DOHH2 (cell line): ENCODE data around the gene COL7A1.

Source experiments
- H3F3A ChIP-seq: fragments of 200-600 bp; sonication (generic), shearing (Covaris generic); 2 replicates; pipeline ENCODE4 v1.6.0; 2016; ENCODE audit warnings: antibody characterized with exemption, mild to moderate bottlenecking; ENCODE audit not compliant: control insufficient read depth, insufficient read depth
- H3K27ac ChIP-seq: fragments of 200-600 bp; sonication (generic); 2 replicates; pipeline ENCODE4 v1.5.1; 2014; ENCODE audit warnings: low read depth, mild to moderate bottlenecking, low read length, moderate library complexity
- H3K27me3 ChIP-seq: fragments of 200-600 bp; sonication (generic); 2 replicates; pipeline ENCODE4 v1.6.1; 2014; ENCODE audit warnings: mild to moderate bottlenecking, low read length, mixed read lengths; ENCODE audit not compliant: control insufficient read depth
- H3K36me3 ChIP-seq: fragments of 200-600 bp; sonication (generic); 2 replicates; pipeline ENCODE4 v1.6.1; 2014; ENCODE audit warnings: mild to moderate bottlenecking, low read length, moderate library complexity, mixed read lengths; ENCODE audit not compliant: control insufficient read depth
- H3K4me1 ChIP-seq: fragments of 200-600 bp; sonication (generic); 2 replicates; pipeline ENCODE4 v1.6.1; 2014; ENCODE audit warnings: mild to moderate bottlenecking, low read length, mixed read lengths; ENCODE audit not compliant: control insufficient read depth
- H3K4me2 ChIP-seq: fragments of 200-600 bp; sonication (generic); 2 replicates; pipeline ENCODE4 v1.6.0; 2014; ENCODE audit warnings: mild to moderate bottlenecking, low read length, moderate library complexity
- H3K4me3 ChIP-seq: fragments of 200-600 bp; sonication (generic); 2 replicates; pipeline ENCODE4 v1.5.1; 2014; ENCODE audit warnings: mild to moderate bottlenecking, low read length, mixed read lengths
- H3K79me2 ChIP-seq: fragments of 200-600 bp; sonication (generic); 2 replicates; pipeline ENCODE4 v1.6.1; 2014; ENCODE audit warnings: mild to moderate bottlenecking, low read length, mixed read lengths; ENCODE audit not compliant: control insufficient read depth
- H3K9me2 ChIP-seq: fragments of 200-600 bp; sonication (generic); replicated peaks from 2 replicates; pipeline ENCODE4 v1.6.1; 2014; ENCODE audit warnings: mild to moderate bottlenecking, low read length, mixed read lengths; ENCODE audit not compliant: control insufficient read depth
- H3K9me3 ChIP-seq: fragments of 200-600 bp; sonication (generic); 2 replicates; pipeline ENCODE4 v1.6.1; 2014; ENCODE audit warnings: antibody characterized with exemption, low read length, mixed read lengths; ENCODE audit not compliant: control insufficient read depth, insufficient read depth
- H4K20me1 ChIP-seq: fragments of 200-600 bp; sonication (generic); 2 replicates; pipeline ENCODE4 v1.6.0; 2014; ENCODE audit warnings: low read depth, mild to moderate bottlenecking, antibody characterized with exemption, low read length, moderate library complexity; ENCODE audit not compliant: control insufficient read depth, insufficient read depth
- EZH2phosphoT487 ChIP-seq: fragments of 200-600 bp; sonication (generic); IDR thresholded peaks from 2 replicates; pipeline ENCODE4 v1.6.1; 2017; ENCODE audit warnings: borderline replicate concordance, mild to moderate bottlenecking, antibody characterized with exemption, low read length, moderate library complexity, mixed read lengths
- TF ChIP-seq, protein P1 (sequence below): fragments of 200-600 bp; sonication (generic); IDR thresholded peaks from one replicate; pipeline ENCODE4 v1.5.1; 2014; ENCODE audit warnings: antibody characterized with exemption, mild to moderate bottlenecking, low read depth, low read length; ENCODE audit not compliant: poor library complexity, severe bottlenecking

The COL7A1 gene

DNA sequence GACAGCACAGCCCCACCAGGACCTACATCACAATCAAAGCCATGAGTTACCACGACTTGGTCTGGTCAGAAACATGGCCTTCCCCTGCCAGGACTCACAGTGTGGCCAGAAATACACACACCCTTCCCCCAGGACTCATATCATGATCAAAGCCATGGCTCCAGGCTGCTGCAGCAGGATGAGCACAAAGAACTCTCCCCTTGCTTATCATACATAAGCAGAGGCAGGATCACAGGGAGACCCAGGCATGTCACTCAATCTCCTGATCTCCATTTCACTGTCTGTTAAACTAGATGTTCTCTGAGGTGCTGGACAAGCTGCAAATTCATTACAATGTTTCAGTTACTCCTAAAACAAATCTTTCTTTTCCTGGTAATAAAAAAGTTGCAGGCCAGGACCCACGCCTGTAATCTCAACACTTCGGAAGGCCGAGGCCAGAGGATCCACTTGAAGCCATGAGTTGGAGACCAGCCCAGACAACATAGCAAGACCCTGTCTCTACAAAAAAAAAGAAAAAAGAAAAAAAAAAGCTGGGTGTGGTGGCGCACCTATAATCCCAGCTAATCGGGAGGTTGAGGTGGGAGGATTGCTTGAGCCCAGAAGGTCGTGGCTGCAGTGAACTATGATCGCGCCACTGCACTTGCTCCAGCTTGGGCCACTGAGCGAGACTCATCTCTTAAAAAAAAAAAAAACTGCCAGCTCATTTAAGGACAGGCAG is 39.7 kb downstream of the COL7A1 start:
- H3K79me2 ChIP-seq = peaks cover 36% of the 10 kb centered on the region
- peak overlapping the region; percentile 84 for H3K4me2 ChIP-seq
- H3K4me3 ChIP-seq = peak overlapping the region; percentile 76
- no peaks in the 10 kb centered on the region for H3K27me3 ChIP-seq
- no peaks in the 10 kb centered on the region for H3K9me3 ChIP-seq
- H3K27ac ChIP-seq = no peak overlapping the region
- H3K36me3 ChIP-seq = peaks cover 34% of the 10 kb centered on the region
- TF ChIP-seq EZH2phosphoT487 = no peak
- TF ChIP-seq, protein P1, sequence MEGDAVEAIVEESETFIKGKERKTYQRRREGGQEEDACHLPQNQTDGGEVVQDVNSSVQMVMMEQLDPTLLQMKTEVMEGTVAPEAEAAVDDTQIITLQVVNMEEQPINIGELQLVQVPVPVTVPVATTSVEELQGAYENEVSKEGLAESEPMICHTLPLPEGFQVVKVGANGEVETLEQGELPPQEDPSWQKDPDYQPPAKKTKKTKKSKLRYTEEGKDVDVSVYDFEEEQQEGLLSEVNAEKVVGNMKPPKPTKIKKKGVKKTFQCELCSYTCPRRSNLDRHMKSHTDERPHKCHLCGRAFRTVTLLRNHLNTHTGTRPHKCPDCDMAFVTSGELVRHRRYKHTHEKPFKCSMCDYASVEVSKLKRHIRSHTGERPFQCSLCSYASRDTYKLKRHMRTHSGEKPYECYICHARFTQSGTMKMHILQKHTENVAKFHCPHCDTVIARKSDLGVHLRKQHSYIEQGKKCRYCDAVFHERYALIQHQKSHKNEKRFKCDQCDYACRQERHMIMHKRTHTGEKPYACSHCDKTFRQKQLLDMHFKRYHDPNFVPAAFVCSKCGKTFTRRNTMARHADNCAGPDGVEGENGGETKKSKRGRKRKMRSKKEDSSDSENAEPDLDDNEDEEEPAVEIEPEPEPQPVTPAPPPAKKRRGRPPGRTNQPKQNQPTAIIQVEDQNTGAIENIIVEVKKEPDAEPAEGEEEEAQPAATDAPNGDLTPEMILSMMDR = no peak
- 0 out of 2 replicates have a peak, but pooled peaks cover 3% of the 10 kb centered on the region for H4K20me1 ChIP-seq
- H3K9me2 ChIP-seq = no peaks in the 10 kb centered on the region
- peaks cover 62% of the 10 kb centered on the region for H3K4me1 ChIP-seq
- H3F3A ChIP-seq = peaks cover 7% of the 10 kb centered on the region; the same call in 1 of the 2 replicates

DNA sequence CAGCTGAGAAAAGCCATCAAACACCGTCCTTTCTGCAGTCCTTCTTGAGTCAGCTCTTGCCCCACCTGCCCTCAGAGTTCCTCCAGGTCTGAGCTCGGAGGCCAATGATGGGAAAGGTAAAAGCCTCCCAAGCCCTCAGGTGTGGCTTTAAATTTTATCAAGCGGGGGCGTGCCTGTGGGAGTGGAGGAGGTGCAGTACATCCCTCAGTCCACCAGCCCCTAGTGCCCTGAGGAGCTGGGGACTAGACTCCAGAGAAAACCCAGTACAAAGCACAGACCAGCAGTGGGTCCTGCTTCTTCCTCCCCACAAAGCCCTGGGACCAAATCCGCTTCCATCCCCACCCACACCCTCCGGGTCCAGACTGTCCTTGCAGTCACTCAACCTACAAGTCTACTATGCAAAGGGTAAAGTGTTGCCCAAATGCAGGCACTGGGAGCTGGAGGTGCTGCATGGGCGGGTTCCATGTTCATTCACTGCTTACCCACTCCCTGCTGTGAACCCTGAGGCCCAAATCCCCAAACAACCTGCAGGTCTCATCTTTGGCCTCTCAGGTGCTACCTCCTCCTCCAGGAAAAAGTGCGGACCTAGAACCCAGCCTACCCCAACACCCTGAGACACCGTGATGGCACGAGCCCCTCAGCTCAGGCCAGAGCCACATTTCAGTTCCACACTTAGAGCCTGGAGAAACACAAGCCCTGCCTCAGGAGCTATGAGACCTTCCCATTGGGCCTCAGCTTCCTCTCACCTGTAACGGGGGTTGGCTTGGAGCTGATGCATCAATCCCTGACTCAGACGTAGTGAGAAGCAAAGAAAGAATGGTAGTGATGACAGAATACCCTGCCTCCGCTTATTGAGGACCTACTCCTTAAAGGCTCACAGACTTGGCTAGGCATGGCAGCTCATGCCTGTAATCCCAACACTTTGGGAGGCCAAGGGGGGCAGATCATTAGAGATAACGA is 41.0 kb downstream of the COL7A1 start:
- Histone ChIP-seq H3K9me2 (no peaks in the 10 kb centered on the region), H4K20me1 (0 out of 2 replicates have a peak, but pooled peaks cover 3% of the 10 kb centered on the region), H3F3A (peaks cover 7% of the 10 kb centered on the region; the same call in 1 of the 2 replicates), H3K4me3 (peak overlapping the region; percentile 76), H3K27me3 (no peaks in the 10 kb centered on the region), H3K36me3 (peaks cover 45% of the 10 kb centered on the region), H3K27ac (no peak overlapping the region), H3K79me2 (peaks cover 36% of the 10 kb centered on the region), H3K4me1 (peaks cover 50% of the 10 kb centered on the region), H3K4me2 (peak overlapping the region; percentile 84), H3K9me3 (no peaks in the 10 kb centered on the region)
- TF ChIP-seq, protein P1 = no peak
- TF ChIP-seq EZH2phosphoT487 = no peak

DNA sequence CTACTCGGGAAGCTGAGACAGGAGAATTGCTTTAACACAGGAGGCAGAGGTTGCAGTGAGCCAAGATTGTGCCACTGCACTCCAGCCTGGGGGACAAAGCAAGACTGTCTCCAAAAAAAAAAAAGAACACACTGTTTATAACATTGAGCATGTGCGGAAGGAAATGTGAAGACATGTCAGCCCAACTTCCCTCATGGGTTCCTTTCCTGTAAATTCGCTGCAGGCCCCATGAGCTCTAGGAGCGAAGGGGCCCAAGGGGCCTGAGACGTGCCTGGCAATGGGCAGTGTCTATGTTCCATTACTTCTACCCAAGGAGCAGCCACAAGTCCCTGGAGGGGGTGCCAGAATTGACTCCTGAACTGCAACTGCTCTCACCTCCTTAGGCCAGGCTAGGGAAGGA is 41.8 kb downstream of the COL7A1 start:
- Histone ChIP-seq H3K9me3 (no peaks in the 10 kb centered on the region), H3K4me1 (peaks cover 43% of the 10 kb centered on the region), H3K4me2 (peak overlapping the region; percentile 22; the same call in 1 of the 2 replicates), H3K36me3 (peaks cover 53% of the 10 kb centered on the region), H3K27me3 (no peaks in the 10 kb centered on the region), H3K79me2 (peaks cover 36% of the 10 kb centered on the region), H3K9me2 (no peaks in the 10 kb centered on the region), H3K4me3 (no peak overlapping the region), H3F3A (peaks cover 7% of the 10 kb centered on the region; the same call in 1 of the 2 replicates), H4K20me1 (0 out of 2 replicates have a peak, but pooled peaks cover 3% of the 10 kb centered on the region), H3K27ac (no peak overlapping the region)
- no peak for TF ChIP-seq EZH2phosphoT487
- TF ChIP-seq, protein P1 = no peak
